ENCODE data around the gene DRC3.

Gene DRC3

GRCh38 chr17:17970699-17971430 is 1.8 kb upstream of the DRC3 start:
- DNase-seq = no peak

- no peak for DNase-seq
These were observed 1.1 kb upstream of the DRC3 start for GRCh38 chr17:17971431-17972125.

- DNase-seq = no peak
These were observed 241 bp downstream of the DRC3 start for GRCh38 chr17:17972952-17973254.

- no peak for DNase-seq
These were observed 2.8 kb downstream of the DRC3 start for GRCh38 chr17:17975436-17975835.

GRCh38 chr17:17976931-17977570 is 4.4 kb downstream of the DRC3 start:
- DNase-seq = no peak

- no peak for DNase-seq
These were observed 6.1 kb downstream of the DRC3 start for GRCh38 chr17:17978481-17979424.

GRCh38 chr17:17979778-17980177 is 7.1 kb downstream of the DRC3 start:
- no peak for DNase-seq

- DNase-seq = no peak
These were observed 8.7 kb downstream of the DRC3 start for GRCh38 chr17:17981330-17981729.

GRCh38 chr17:17982801-17983200 is 10.1 kb downstream of the DRC3 start:
- no peak for DNase-seq

GRCh38 chr17:17983376-17983775 is 10.7 kb downstream of the DRC3 start:
- DNase-seq = no peak

GRCh38 chr17:17983776-17984175 is 11.1 kb downstream of the DRC3 start:
- no peak for DNase-seq

- no peak for DNase-seq
These were observed 12.5 kb downstream of the DRC3 start for GRCh38 chr17:17985153-17985552.

- no peak for DNase-seq
These were observed 12.9 kb downstream of the DRC3 start for GRCh38 chr17:17985555-17985954.

- no peak for DNase-seq
These were observed 14.7 kb downstream of the DRC3 start for GRCh38 chr17:17987187-17987896.

GRCh38 chr17:17987901-17988300 is 15.2 kb downstream of the DRC3 start:
- no peak for DNase-seq

- no peak for DNase-seq
These were observed 15.8 kb downstream of the DRC3 start for GRCh38 chr17:17988427-17988945.

- no peak for DNase-seq
These were observed 16.4 kb downstream of the DRC3 start for GRCh38 chr17:17989081-17989480.

GRCh38 chr17:17989618-17990017 is 17.0 kb downstream of the DRC3 start:
- DNase-seq = no peak

GRCh38 chr17:17990282-17990681 is 17.6 kb downstream of the DRC3 start:
- no peak for DNase-seq

- DNase-seq = no peak
These were observed 20.7 kb downstream of the DRC3 start for GRCh38 chr17:17993366-17993765.

- DNase-seq = no peak
These were observed 21.2 kb downstream of the DRC3 start for GRCh38 chr17:17993852-17994251.
